ENCODE measurements around the gene ARHGAP31.

- no peak for TF ChIP-seq EZH2 (IDR thresholded peaks at IDR 0.05; ENCODE audit: low read length, missing control alignments)
- TF ChIP-seq, protein P1, sequence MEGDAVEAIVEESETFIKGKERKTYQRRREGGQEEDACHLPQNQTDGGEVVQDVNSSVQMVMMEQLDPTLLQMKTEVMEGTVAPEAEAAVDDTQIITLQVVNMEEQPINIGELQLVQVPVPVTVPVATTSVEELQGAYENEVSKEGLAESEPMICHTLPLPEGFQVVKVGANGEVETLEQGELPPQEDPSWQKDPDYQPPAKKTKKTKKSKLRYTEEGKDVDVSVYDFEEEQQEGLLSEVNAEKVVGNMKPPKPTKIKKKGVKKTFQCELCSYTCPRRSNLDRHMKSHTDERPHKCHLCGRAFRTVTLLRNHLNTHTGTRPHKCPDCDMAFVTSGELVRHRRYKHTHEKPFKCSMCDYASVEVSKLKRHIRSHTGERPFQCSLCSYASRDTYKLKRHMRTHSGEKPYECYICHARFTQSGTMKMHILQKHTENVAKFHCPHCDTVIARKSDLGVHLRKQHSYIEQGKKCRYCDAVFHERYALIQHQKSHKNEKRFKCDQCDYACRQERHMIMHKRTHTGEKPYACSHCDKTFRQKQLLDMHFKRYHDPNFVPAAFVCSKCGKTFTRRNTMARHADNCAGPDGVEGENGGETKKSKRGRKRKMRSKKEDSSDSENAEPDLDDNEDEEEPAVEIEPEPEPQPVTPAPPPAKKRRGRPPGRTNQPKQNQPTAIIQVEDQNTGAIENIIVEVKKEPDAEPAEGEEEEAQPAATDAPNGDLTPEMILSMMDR (conservative IDR thresholded peaks at IDR 0.05 in 1 of 2, IDR thresholded peaks at IDR 0.05 in 1 of 2; ENCODE audit: low read depth in 1 of 2, low read length in 2 of 2), result no peak
Measured at GRCh38 chr3:119436977-119437376, 142.8 kb downstream of the ARHGAP31 start.
